ENCODE results near the gene CNTNAP2.
A peak's percentile ranks its signal among the peaks of the same experiment; 100 is the strongest.

Gene CNTNAP2

GRCh38 chr7:147305827-147306226 lies 1189.2 kb downstream of the CNTNAP2 start:
- H3K9me3 ChIP-seq (ENCODE audit: control insufficient read depth, insufficient read depth, low read depth, low read length), result no peaks in the 10 kb centered on the region

DNA sequence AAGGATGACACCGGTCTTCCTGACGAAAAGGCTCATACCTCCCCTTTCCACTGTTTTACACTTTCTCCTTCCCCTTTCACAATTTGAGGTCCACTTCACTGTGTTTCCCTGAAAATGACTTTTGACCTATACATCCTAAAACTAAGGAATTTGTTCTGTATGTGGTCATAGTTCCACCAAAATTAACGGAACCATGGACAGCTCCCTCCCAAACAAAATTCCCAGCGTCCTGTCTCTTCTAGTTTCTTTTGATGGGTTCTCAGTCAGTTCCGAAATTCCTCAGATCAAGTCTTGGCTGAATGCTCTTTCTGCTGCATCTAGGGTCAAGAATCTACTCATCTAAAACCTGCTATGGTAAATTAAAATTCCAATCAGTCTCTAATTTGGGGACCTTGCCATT lies 1191.9 kb downstream of the CNTNAP2 start:
- ChIA-PET POLR2A (no interaction called here), CTCF (no interaction called here)
- TF ChIP-seq ZNF544 (tag by site-specific recombination; IDR thresholded peaks at IDR 0.05) (no peak), ZNF610 (tag by site-specific recombination; IDR thresholded peaks at IDR 0.05; ENCODE audit: borderline replicate concordance) (no peak)
- TF ChIP-seq, protein P1, sequence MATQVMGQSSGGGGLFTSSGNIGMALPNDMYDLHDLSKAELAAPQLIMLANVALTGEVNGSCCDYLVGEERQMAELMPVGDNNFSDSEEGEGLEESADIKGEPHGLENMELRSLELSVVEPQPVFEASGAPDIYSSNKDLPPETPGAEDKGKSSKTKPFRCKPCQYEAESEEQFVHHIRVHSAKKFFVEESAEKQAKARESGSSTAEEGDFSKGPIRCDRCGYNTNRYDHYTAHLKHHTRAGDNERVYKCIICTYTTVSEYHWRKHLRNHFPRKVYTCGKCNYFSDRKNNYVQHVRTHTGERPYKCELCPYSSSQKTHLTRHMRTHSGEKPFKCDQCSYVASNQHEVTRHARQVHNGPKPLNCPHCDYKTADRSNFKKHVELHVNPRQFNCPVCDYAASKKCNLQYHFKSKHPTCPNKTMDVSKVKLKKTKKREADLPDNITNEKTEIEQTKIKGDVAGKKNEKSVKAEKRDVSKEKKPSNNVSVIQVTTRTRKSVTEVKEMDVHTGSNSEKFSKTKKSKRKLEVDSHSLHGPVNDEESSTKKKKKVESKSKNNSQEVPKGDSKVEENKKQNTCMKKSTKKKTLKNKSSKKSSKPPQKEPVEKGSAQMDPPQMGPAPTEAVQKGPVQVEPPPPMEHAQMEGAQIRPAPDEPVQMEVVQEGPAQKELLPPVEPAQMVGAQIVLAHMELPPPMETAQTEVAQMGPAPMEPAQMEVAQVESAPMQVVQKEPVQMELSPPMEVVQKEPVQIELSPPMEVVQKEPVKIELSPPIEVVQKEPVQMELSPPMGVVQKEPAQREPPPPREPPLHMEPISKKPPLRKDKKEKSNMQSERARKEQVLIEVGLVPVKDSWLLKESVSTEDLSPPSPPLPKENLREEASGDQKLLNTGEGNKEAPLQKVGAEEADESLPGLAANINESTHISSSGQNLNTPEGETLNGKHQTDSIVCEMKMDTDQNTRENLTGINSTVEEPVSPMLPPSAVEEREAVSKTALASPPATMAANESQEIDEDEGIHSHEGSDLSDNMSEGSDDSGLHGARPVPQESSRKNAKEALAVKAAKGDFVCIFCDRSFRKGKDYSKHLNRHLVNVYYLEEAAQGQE (tag by site-specific recombination; IDR thresholded peaks at IDR 0.05), result peak; percentile 84

More at GRCh38 chr7:147305827-147306226, 1189.2 kb downstream of the CNTNAP2 start:
- POLR2A ChIA-PET, result no interaction called here
- Histone ChIP-seq H3K4me3 (ENCODE audit: low read depth, low read length) (no peak overlapping the region), H3K4me1 (ENCODE audit: control insufficient read depth, insufficient read depth, low read length) (no peaks in the 10 kb centered on the region), H3K27ac (ENCODE audit: extremely low read depth, low read depth, low read length) (no peak overlapping the region), H3K36me3 (ENCODE audit: control insufficient read depth in 2 of 2, insufficient read depth in 1 of 2, low read length in 2 of 2) (no peaks in the 10 kb centered on the region)
- no peak for TF ChIP-seq ZNF266 (tag by site-specific recombination; IDR thresholded peaks at IDR 0.05; ENCODE audit: low read depth)
- TF ChIP-seq ZNF423 (tag by site-specific recombination; IDR thresholded peaks at IDR 0.05), result no peak
- no peak for TF ChIP-seq PBX3 (CRISPR knock-in tag; IDR thresholded peaks at IDR 0.05)
- no peak for TF ChIP-seq ZNF571 (tag by site-specific recombination; IDR thresholded peaks at IDR 0.05)
- CTCF ChIA-PET, result no interaction called here

DNA sequence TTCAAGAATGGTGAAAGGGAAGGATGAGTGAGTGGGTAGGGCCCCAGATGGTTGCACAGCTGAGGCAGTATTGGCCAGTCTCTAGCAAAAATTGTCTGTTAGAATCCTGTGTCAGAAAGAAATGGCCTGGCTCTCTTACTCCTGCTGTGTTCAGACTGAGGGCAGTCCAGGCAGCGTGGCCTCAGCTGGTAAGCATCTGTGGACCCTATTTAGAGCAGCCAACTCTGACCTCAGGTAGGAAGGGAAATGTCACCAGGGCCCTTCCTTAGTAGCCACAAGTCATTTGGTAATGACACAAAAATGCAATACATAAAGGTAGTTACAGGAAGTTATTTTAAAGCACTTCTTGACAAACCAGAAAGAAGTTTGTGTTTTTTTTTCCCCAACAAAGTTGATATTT lies 1194.7 kb downstream of the CNTNAP2 start:
- Histone ChIP-seq H3K4me1 (ENCODE audit: control insufficient read depth, insufficient read depth, low read length) (no peaks in the 10 kb centered on the region), H3K4me3 (ENCODE audit: low read depth, low read length) (no peak overlapping the region), H3K27ac (ENCODE audit: extremely low read depth, low read depth, low read length) (no peak overlapping the region), H3K9me3 (ENCODE audit: control insufficient read depth, insufficient read depth, low read depth, low read length) (no peaks in the 10 kb centered on the region), H3K36me3 (ENCODE audit: control insufficient read depth in 2 of 2, insufficient read depth in 1 of 2, low read length in 2 of 2) (no peaks in the 10 kb centered on the region)
- ChIA-PET CTCF (no interaction called here), POLR2A (no interaction called here)
- TF ChIP-seq ZNF660 (tag by site-specific recombination; IDR thresholded peaks at IDR 0.05) (no peak), ZNF416 (tag by site-specific recombination; IDR thresholded peaks at IDR 0.05) (no peak), ZNF211 (tag by site-specific recombination; IDR thresholded peaks at IDR 0.05; ENCODE audit: low read depth) (no peak), ZNF350 (tag by site-specific recombination; IDR thresholded peaks at IDR 0.05) (no peak), ZNF18 (tag by site-specific recombination; IDR thresholded peaks at IDR 0.05) (no peak), PATZ1 (tag by site-specific recombination; IDR thresholded peaks at IDR 0.05) (no peak), ZNF670 (tag by site-specific recombination; IDR thresholded peaks at IDR 0.05; ENCODE audit: low read depth) (no peak), ZNF16 (tag by site-specific recombination; IDR thresholded peaks at IDR 0.05; ENCODE audit: low read depth) (no peak), PBX3 (CRISPR knock-in tag; IDR thresholded peaks at IDR 0.05) (no peak), YY1 (tag by site-specific recombination; IDR thresholded peaks at IDR 0.05) (no peak)

More for the DNA sequence above, 1191.9 kb downstream of the CNTNAP2 start:
- Histone ChIP-seq H3K27ac (ENCODE audit: extremely low read depth, low read depth, low read length) (no peak overlapping the region), H3K9me3 (ENCODE audit: control insufficient read depth, insufficient read depth, low read depth, low read length) (no peaks in the 10 kb centered on the region), H3K4me1 (ENCODE audit: control insufficient read depth, insufficient read depth, low read length) (no peaks in the 10 kb centered on the region), H3K4me3 (ENCODE audit: low read depth, low read length) (no peak overlapping the region), H3K36me3 (ENCODE audit: control insufficient read depth in 2 of 2, insufficient read depth in 1 of 2, low read length in 2 of 2) (no peaks in the 10 kb centered on the region)
